Measurements from ENCODE around the gene ELAVL3.

GRCh38 chr19:11426656-11427055, 54.2 kb downstream of the ELAVL3 start:
- TF ChIP-seq, protein P1, sequence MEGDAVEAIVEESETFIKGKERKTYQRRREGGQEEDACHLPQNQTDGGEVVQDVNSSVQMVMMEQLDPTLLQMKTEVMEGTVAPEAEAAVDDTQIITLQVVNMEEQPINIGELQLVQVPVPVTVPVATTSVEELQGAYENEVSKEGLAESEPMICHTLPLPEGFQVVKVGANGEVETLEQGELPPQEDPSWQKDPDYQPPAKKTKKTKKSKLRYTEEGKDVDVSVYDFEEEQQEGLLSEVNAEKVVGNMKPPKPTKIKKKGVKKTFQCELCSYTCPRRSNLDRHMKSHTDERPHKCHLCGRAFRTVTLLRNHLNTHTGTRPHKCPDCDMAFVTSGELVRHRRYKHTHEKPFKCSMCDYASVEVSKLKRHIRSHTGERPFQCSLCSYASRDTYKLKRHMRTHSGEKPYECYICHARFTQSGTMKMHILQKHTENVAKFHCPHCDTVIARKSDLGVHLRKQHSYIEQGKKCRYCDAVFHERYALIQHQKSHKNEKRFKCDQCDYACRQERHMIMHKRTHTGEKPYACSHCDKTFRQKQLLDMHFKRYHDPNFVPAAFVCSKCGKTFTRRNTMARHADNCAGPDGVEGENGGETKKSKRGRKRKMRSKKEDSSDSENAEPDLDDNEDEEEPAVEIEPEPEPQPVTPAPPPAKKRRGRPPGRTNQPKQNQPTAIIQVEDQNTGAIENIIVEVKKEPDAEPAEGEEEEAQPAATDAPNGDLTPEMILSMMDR (conservative IDR thresholded peaks at IDR 0.05 in 1 of 2, IDR thresholded peaks at IDR 0.05 in 1 of 2; ENCODE audit: extremely low read depth in 1 of 2, insufficient read depth in 1 of 2, low read depth in 1 of 2, low read length in 2 of 2) = no peak
- TF ChIP-seq EZH2 (IDR thresholded peaks at IDR 0.05; ENCODE audit: borderline replicate concordance, low read length) = no peak
